B cell (primary cell): ENCODE results near the gene CRHR2. TPM values are rescaled to one million over a fixed set of nuclear protein-coding genes. Genes with fewer than 3 reads are reported as not detected.

Experiments used
- ATAC-seq: fragments of 200-7000 bp; cut with Tn5 transposase; one replicate; pipeline ENCODE4 v1.10.0; 2021; ENCODE audit warnings: low read depth, mild to moderate bottlenecking, moderate number of reproducible peaks, moderate library complexity
- CTCF ChIA-PET: fragments of 350-600 bp; sonication (Branson Sonifier 250); formaldehyde crosslinking; loops from one replicate; lab custom pipeline; 2021; ENCODE audit warnings: antibody characterized with exemption, inconsistent platforms; lab: Charles Lee
- POLR2A ChIA-PET: fragments of 350-600 bp; sonication (Branson Sonifier 250); formaldehyde crosslinking; loops from one replicate; lab custom pipeline; 2021; ENCODE audit warnings: antibody characterized with exemption; lab: Charles Lee
- DNase-seq: peaks from one replicate; pipeline ENCODE4 v3.0.0; 2013
- H2AFZ ChIP-seq: 2 replicates; pipeline ENCODE4 v1.6.1; 2012; ENCODE audit warnings: mild to moderate bottlenecking, low read depth, low read length; ENCODE audit not compliant: insufficient read depth, poor library complexity, severe bottlenecking
- H3K27ac ChIP-seq, 2 donors: 1 replicate in 1 of 2; 2 replicates in 1 of 2; pipeline ENCODE4 v1.5.1; 2012 to 2013; ENCODE audit warnings: low read length in 2 of 2, mild to moderate bottlenecking in 2 of 2, moderate library complexity in 1 of 2
- H3K27me3 ChIP-seq, 4 experiments: fragments of 200-600 bp in 1 of 4; sonication (generic) in 1 of 4; replicated peaks in 1 of 4; 1 replicate in 2 of 4; 2 replicates in 2 of 4; pipeline versions ENCODE4 v1.6.1 to v1.7.0; 2013 to 2016; ENCODE audit warnings: low read length in 3 of 4, mild to moderate bottlenecking in 2 of 4, mixed read lengths in 1 of 4, moderate library complexity in 1 of 4; ENCODE audit not compliant: insufficient read depth in 4 of 4, control insufficient read depth in 3 of 4; ENCODE audit errors: control extremely low read depth in 1 of 4
- H3K36me3 ChIP-seq, 2 experiments: replicated peaks in 1 of 2; 1 replicate in 1 of 2; 2 replicates in 1 of 2; pipeline versions ENCODE4 v1.6.1 to v1.7.1; 2013; ENCODE audit warnings: low read length in 1 of 2; ENCODE audit not compliant: insufficient read depth in 2 of 2, control insufficient read depth in 1 of 2; ENCODE audit errors: control extremely low read depth in 1 of 2, extremely low read depth in 1 of 2
- H3K4me1 ChIP-seq, 2 donors: fragments of 200-600 bp in 1 of 2; sonication (generic) in 1 of 2; 1 replicate in 1 of 2; 2 replicates in 1 of 2; pipeline versions ENCODE4 v1.5.1 to v1.6.1; 2013 to 2017; ENCODE audit warnings: low read length in 2 of 2; ENCODE audit not compliant: control insufficient read depth in 2 of 2, insufficient read depth in 2 of 2
- H3K4me2 ChIP-seq: replicated peaks from 2 replicates; pipeline ENCODE3; 2012; ENCODE audit warnings: mild to moderate bottlenecking, low read depth, low read length; ENCODE audit not compliant: poor library complexity, severe bottlenecking
- H3K4me3 ChIP-seq, 5 experiments: fragments of 200-600 bp in 1 of 5; sonication (generic) in 1 of 5; 1 replicate in 3 of 5; 2 replicates in 2 of 5; pipeline versions ENCODE4 v1.5.1 to v1.7.0; 2011 to 2016; ENCODE audit warnings: low read length in 4 of 5, mild to moderate bottlenecking in 4 of 5, low read depth in 2 of 5, control low read depth in 1 of 5, moderate library complexity in 1 of 5; ENCODE audit not compliant: insufficient read depth in 1 of 5; ENCODE audit errors: control extremely low read depth in 1 of 5, extremely low read depth in 1 of 5
- H3K79me2 ChIP-seq: fragments of 200-600 bp; sonication (generic); one replicate; pipeline ENCODE4 v1.6.0; 2016; ENCODE audit warnings: low read length; ENCODE audit not compliant: control insufficient read depth, insufficient read depth
- H3K9ac ChIP-seq: fragments of 200-600 bp; sonication (generic); 2 replicates; pipeline ENCODE4 v1.6.1; 2017; ENCODE audit warnings: mild to moderate bottlenecking, low read length, moderate library complexity
- H3K9me3 ChIP-seq, 3 donors: one replicate each; pipeline versions ENCODE4 v1.6.1 to v1.7.1; 2013; ENCODE audit warnings: low read length in 2 of 3; ENCODE audit not compliant: control insufficient read depth in 2 of 3, insufficient read depth in 1 of 3; ENCODE audit errors: control extremely low read depth in 1 of 3
- H4K20me1 ChIP-seq: 2 replicates; pipeline ENCODE4 v1.6.0; 2012; ENCODE audit warnings: mild to moderate bottlenecking, low read length; ENCODE audit not compliant: insufficient read depth, control insufficient read depth, poor library complexity, severe bottlenecking
- H3K27ac Mint-ChIP-seq: one replicate; pipeline ENCODE4 v1.8.0; 2021; ENCODE audit warnings: mixed read lengths
- H3K27me3 Mint-ChIP-seq: one replicate; pipeline ENCODE4 v1.8.0; 2021; ENCODE audit warnings: mixed read lengths
- H3K4me1 Mint-ChIP-seq: one replicate; pipeline ENCODE4 v1.8.0; 2021; ENCODE audit warnings: mixed read lengths
- H3K4me3 Mint-ChIP-seq: one replicate; pipeline ENCODE4 v1.8.0; 2021; ENCODE audit warnings: mixed read lengths
- H3K9me3 Mint-ChIP-seq: one replicate; pipeline ENCODE4 v1.8.0; 2022; ENCODE audit warnings: mixed read lengths; ENCODE audit not compliant: insufficient read depth
- EZH2 ChIP-seq: IDR thresholded peaks from 2 replicates; pipeline ENCODE4 v1.6.1; 2012; ENCODE audit warnings: borderline replicate concordance, low read depth, mild to moderate bottlenecking, moderate library complexity, low read length; ENCODE audit not compliant: insufficient read depth, poor library complexity, severe bottlenecking
- WGBS: methylation state at CpG from one replicate; pipeline ENCODE4 v1.1.5; 2013; ENCODE audit warnings: missing lambda C conversion rate; ENCODE audit not compliant: insufficient coverage; 5-methylcytosine and 5-hydroxymethylcytosine counted together
- intact Hi-C: fragments of 100-400 bp; cut with micrococcal nuclease; formaldehyde crosslinking; loops from one replicate; pipeline ENCODE4 v1.10.0; 2022
- polyA plus RNA-seq: library from polyadenylated mRNA; depleted of rRNA; stranded (reverse); fragments of >200 nt; gene quantifications from 2 replicates; pipeline ENCODE4 v1.2.3, GENCODE V29; 2012
- total RNA-seq, 2 donors: library from RNA; stranded (reverse); fragments of 120-200 nt in 1 of 2; gene quantifications; 1 replicate in 1 of 2; 2 replicates in 1 of 2; pipeline versions ENCODE4 v1.2.3 to v1.2.4, GENCODE V29; 2013 to 2022
- TF ChIP-seq, protein P1 (sequence below): fragments of 200-600 bp; IDR thresholded peaks from one replicate; pipeline ENCODE4 v1.8.0; 2022; ENCODE audit warnings: antibody characterized with exemption, mild to moderate bottlenecking

Gene CRHR2
- total and polyA plus RNA-seq, 2 donors (not counting 1 experiment from before 2014, with no cell fraction given) = not detected

GRCh38 chr7:30647589-30648364, 34.5 kb downstream of the CRHR2 start:
- Histone ChIP-seq H3K9me3 (no peaks in the 10 kb centered on the region), H3K9ac (no peak overlapping the region), H3K4me2 (no peak overlapping the region), H3K36me3 (peaks cover 0 to 2% of the 10 kb centered on the region in 2 experiments), H3K27me3 (no peaks in the 10 kb centered on the region), H2AFZ (no peak overlapping the region), H4K20me1 (no peaks in the 10 kb centered on the region), H3K4me1 (no peaks in the 10 kb centered on the region), H3K27ac (no peak overlapping the region), H3K4me3 (no peak overlapping the region), H3K79me2 (no peaks in the 10 kb centered on the region)
- ChIA-PET POLR2A (no interaction called here), CTCF (no interaction called here)
- Mint-ChIP-seq H3K4me3 (no peak overlapping the region), H3K27ac (no peak overlapping the region), H3K27me3 (no peaks in the 10 kb centered on the region), H3K4me1 (no peaks in the 10 kb centered on the region), H3K9me3 (no peaks in the 10 kb centered on the region)
- TF ChIP-seq, protein P1, sequence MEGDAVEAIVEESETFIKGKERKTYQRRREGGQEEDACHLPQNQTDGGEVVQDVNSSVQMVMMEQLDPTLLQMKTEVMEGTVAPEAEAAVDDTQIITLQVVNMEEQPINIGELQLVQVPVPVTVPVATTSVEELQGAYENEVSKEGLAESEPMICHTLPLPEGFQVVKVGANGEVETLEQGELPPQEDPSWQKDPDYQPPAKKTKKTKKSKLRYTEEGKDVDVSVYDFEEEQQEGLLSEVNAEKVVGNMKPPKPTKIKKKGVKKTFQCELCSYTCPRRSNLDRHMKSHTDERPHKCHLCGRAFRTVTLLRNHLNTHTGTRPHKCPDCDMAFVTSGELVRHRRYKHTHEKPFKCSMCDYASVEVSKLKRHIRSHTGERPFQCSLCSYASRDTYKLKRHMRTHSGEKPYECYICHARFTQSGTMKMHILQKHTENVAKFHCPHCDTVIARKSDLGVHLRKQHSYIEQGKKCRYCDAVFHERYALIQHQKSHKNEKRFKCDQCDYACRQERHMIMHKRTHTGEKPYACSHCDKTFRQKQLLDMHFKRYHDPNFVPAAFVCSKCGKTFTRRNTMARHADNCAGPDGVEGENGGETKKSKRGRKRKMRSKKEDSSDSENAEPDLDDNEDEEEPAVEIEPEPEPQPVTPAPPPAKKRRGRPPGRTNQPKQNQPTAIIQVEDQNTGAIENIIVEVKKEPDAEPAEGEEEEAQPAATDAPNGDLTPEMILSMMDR = no peak
- intact Hi-C loops = no loop called here
- DNase-seq = no peak
- no peak for ATAC-seq
- 98% methylated on average over 5 of the region's 10 CpGs for WGBS

DNA sequence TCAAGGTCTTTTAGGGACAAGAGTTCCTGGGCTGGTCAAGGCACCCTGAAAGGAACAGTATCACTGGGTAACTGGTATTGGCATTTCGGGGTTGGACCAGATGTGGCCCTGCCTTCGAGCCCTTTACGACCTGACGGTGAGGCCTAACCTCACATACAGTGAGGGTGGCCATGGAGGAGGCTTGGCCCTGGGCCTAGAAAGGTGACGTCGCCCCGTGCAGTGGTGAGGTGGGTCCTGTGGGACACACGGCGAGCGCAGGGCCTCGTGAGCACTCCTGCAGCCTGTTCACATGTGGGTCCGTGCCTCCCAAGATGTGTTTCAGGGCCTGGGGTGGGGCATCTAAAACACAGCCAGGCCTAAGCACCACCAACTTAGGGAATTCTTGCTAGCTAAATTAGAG, 36.1 kb downstream of the CRHR2 start:
- peaks cover 0 to 2% of the 10 kb centered on the region in 2 experiments for H3K36me3 ChIP-seq
- no peak overlapping the region for H3K27ac ChIP-seq
- no peaks in the 10 kb centered on the region for H4K20me1 ChIP-seq
- ATAC-seq = no peak
- intact Hi-C loops = no loop called here
- H3K27ac Mint-ChIP-seq = no peak overlapping the region
- 97% methylated on average over 9 of the region's 12 CpGs for WGBS
- ChIA-PET POLR2A (no interaction called here), CTCF (no interaction called here)
- no peak for DNase-seq
- H2AFZ ChIP-seq = no peak overlapping the region
- no peak overlapping the region for H3K4me3 ChIP-seq
- TF ChIP-seq, protein P1 = no peak
- TF ChIP-seq EZH2 = no peak
- no peaks in the 10 kb centered on the region for H3K4me1 Mint-ChIP-seq
- H3K9me3 Mint-ChIP-seq = no peaks in the 10 kb centered on the region
- H3K4me2 ChIP-seq = no peak overlapping the region
- H3K9me3 ChIP-seq = no peaks in the 10 kb centered on the region
- H3K27me3 Mint-ChIP-seq = no peaks in the 10 kb centered on the region
- no peaks in the 10 kb centered on the region for H3K4me1 ChIP-seq
- no peak overlapping the region for H3K9ac ChIP-seq
- no peaks in the 10 kb centered on the region for H3K27me3 ChIP-seq
- no peak overlapping the region for H3K4me3 Mint-ChIP-seq
- no peaks in the 10 kb centered on the region for H3K79me2 ChIP-seq
